Kidney glomerular epithelial cell (primary cell): ENCODE measurements around the gene DENND1A.

Source experiments
- DNase-seq: peaks from one replicate; lab custom pipeline; 2025; lab: John Stamatoyannopoulos, UW

The DENND1A gene

DNA sequence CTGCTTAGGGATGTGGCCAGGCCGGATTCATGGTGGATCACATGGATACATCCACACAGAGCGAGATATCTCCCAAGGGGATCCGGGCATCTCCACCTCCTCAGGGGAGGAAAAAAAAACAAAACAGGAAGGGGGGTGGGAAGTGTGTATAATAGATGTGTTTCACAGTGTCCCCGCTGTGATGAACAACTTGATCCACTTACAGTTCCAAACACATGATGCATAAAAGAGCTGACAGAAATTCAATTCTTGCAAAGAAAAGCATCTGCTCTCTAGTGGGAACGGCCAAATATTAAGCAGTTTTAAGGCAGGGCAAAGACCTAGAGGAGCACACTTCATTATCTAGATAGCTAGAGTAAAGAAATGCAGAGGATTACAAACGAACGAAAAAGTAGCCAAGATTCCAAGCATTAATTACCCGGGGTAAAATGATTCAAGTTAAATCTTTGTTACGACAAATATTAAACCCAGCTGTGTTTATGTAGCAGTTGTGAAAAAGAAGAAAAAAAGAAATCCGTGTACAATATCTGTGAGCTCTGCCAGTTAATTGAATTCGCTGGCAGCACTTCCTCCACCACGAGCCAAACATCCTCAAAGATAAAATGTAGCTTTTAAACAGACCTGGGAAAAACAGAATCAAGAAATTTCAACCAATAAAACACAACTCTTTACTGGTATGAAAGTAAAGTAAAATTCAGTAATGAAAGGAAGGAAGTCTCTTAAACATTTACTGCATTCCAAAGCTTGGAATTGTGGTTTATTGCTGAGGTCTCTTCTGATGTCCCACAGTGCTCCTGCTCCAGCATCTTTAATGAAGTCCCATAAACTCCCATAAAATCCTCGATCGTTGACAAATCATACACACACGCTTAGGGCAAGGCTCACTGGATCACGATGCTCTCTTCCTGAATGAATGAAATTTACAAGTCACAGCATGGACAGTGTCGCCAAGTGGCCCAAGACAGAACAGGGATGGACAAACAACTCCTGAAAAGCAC is 360.9 kb downstream of the DENND1A start:
- no peak for DNase-seq

DNA sequence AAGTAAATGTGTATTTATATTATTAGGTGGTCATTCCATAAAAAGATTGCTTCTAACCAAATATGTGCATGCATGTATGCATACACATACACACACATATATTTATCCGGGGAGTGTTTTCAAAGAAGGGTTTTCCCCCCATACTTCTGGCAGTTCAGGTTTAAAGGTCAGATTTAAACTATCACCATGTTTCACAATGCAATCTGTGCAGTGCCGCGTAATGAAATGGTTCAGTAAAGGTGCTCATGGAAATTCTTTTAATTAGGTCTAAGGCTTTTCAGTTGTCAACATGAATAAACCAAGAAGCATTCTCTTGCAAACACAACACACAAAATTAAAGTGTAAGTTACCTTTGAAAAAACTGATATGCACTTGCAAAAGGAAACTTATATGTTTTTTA is 362.9 kb downstream of the DENND1A start:
- DNase-seq, result no peak

DNA sequence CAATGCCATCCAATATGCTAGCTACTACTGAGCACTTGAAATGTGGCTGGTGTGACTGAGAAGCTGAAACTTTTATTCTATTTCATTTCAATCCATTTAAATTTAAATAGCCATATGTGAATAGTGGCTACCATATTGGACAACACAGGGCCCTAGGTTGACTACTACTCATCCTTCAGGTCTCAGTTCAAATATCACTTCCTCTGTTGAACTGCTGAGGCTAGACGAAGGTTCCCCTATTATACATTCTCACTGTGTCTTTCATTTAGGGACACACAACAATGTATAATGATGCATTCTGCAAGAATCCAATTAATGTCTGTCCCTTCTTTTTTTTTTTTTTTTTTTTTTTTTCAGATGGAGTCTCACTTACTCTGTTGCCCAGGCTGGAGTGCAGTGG is 365.3 kb downstream of the DENND1A start:
- DNase-seq, result no peak

DNA sequence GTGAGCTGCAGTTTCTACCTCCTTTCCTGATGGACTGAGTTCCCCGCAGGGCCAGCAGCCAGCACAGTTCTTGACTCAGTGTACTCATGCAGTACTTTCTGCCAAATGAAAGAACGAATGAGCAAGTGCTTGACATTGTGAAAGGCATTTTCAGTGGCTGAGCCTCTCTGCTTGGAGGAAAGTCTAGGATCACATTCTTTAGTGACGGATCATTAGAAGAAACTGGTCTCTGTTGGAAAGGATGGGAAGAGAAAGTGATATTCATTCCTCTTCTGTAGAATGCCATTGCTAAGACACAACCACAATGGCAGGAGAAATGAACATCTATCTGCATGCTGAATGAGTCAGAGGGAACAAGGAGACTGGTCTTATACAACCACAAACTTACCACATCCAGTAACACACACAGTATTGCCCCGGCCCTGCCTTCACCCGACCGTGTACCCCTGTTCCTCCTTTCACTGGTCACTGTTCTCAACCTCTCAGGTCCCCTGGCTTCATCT is 367.0 kb downstream of the DENND1A start:
- peak; percentile 66 for DNase-seq

DNA sequence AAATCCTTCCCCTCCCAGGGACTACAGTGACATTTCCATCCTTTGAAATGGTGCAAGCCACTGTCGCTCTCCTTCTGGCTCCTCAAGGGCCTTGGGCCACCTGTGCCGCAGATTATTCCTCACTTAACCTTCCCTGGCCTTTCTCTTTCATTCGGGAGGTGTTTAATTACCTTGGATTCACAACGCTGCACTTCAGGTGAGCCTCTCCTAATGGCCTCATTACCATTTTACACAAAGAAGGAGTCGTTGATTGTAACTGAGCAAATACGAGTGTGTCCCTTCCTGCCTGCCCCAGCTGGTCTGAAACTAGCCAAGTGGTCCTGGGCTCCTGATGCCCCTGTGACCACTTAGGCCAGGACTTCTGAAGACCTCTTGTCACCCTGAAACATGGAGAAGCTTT is 368.9 kb downstream of the DENND1A start:
- DNase-seq, result no peak

DNA sequence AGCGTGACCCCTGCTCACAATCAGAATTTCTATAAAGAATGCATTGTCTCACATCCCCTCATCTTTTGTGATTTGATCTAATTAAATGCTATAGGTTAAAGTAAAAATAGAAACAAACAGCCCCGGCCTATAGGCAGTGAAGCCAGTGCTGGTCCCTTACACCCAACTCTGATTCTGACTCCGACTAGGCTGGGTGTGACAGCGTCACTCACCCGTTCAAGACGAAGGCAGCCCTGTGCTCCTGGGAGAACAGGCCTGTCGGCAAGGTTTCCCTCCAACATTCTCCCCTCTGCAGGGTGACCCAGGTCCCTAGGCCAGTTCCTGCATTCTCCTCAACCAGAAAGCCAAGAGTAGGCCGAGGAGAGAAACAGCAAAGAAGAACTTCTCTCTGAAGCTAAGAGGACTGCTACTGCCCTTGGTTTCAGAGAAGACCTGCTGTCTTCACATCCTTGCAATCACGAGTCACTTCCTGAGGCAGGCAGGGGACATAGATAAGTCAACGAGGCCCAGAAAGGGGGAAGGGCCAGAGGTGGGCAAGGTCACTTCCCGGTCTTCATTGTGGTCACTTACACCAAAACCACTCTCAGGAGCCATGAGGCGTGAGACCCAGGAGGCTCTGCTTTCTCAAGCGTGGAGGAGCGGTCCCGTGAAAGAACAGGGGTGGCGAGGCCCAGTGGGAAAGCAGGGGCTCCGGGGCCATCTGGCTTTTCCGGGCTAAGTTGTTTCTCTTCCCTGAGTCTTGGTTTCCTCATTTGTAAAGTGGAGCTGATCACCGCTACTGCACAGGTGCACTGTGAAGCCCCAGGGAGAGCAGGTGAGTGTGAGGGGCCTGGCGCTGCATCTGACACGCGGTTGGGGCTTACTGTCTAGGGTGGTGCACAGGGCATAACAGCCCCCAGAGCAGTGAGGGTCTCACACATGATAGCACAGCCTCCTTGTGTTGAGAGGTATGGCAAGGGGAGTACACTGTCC is 373.2 kb downstream of the DENND1A start:
- DNase-seq, result no peak

DNA sequence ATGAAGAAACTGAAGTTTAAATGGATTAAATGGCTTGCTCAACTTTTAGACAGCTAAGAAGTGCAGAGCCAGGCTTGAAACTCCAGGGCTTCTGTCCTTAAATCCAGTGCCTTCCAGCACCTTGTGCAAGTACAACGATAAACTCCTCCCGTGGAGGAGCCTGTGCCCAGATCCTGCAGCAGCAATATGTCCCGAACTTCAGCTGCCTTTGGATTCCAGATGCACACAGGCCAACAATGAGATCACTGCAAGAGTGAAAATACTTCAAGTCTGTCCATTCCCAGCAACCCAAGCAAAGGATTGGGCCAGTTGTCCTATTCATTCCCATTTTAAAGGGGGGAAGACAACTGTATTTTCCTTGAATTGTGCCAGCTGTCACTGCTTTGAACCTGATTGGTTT is 374.3 kb downstream of the DENND1A start:
- DNase-seq, result no peak

DNA sequence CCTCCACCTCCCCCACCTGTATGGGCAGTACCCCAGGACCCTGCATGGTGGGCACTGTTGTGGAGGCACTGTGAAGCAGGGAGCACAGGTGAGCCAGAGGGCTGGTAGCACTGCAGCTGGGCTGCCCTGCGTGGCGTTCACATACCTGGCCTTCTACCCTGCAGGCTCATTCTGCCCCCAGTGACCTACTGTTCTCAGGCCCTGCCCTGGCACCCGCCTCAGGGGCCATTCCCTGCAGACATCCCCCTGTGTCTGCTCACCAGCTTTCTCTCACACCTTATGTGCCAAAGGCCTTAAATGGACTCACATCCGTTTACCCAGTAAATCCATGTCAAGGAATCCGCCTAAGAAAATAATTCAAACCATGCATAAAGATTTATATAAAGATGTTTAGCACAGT is 377.4 kb downstream of the DENND1A start:
- DNase-seq, result no peak

DNA sequence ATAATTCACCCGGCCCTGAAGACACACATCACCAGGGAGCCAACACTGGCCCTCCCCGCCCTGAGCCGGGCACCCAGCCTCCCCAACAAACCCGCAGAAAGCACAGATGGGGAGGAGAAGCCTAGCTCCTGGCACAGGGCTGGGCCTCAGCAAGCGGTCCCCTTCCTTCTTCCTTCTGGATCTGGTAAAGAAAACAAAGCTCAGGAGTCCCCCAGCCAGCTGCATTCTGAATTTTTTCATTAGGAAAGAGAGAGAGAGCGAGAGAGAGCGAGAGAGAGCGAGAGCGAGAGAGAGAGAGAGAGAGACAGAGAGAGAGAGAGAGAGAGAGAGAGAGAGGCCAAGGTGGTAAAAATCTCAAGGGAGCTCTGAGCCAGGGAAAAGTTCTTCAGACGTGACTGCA is 378.2 kb downstream of the DENND1A start:
- no peak for DNase-seq

DNA sequence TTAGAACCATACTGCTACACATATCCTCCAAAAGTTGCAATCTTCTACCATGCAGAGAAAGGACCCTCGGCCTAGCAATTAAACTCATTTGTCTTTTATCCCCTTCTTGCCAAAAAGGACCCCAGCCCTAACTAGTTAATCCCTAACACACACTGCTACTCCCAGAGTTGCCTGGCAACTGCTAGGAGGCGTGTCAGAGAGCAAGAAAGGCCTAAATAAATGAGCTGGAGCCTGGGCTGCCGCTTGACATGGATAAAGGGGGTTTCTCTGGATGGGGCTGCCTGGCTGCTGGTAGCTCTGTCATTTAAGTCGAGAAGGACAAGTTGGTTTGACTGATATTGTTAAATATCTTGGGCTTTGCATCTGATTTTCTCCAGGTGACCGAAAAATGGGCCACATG is 379.1 kb downstream of the DENND1A start:
- no peak for DNase-seq

DNA sequence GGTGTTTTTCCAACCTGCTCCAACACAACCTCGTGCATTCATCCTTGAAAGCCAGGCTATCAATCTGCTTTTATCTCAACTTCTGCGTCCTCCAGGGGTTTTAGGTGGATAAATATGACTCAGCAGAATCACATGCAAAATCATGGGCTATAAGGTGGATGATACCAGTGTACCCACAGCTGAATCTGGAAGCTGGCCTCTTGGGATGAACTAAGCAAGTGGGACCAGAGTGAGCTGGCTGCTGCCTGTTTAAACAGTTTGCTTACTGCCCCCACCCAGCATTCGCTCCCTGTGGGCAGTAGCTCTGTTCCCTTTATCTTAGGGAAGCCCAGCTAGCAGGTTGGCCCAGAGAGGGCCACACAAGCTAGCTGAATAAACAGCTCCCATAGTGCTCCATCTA is 379.9 kb downstream of the DENND1A start:
- DNase-seq, result no peak

DNA sequence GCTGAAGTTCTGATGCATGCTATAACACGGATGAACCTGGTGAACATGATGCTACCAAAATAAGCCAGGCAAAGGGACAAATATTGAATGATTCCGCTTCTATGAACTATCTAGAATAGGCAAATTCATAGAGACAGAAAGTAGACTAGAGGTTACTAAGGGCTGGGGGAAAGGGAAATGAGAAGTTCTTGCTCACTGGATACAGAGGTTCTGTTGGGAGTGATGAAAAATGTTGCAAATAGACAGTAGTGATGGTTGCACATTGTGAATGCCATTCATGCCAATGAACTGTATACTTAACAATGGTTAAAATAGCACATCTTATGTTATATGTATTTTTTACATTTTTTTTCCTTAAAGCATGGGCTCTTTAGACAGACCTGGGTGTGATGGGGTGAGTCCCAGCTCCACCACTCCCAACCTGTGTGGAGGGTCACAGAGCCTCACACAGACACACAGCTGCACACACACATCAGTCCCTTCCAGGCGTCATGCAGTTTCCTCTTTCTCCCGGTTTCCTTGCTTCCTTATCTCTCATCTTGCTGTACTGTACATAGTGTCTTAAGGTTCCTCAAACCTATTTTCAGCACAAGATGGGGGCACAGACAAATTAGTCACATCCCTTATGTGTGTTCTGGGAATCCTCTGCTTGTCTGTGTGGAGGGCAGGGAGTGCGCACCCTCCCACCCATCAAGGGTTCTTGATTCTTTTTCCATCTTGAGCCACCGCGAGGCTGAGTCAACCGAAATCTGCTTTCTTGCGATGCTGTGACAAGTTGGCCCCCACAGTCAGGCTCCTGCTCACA is 381.0 kb downstream of the DENND1A start:
- no peak for DNase-seq

DNA sequence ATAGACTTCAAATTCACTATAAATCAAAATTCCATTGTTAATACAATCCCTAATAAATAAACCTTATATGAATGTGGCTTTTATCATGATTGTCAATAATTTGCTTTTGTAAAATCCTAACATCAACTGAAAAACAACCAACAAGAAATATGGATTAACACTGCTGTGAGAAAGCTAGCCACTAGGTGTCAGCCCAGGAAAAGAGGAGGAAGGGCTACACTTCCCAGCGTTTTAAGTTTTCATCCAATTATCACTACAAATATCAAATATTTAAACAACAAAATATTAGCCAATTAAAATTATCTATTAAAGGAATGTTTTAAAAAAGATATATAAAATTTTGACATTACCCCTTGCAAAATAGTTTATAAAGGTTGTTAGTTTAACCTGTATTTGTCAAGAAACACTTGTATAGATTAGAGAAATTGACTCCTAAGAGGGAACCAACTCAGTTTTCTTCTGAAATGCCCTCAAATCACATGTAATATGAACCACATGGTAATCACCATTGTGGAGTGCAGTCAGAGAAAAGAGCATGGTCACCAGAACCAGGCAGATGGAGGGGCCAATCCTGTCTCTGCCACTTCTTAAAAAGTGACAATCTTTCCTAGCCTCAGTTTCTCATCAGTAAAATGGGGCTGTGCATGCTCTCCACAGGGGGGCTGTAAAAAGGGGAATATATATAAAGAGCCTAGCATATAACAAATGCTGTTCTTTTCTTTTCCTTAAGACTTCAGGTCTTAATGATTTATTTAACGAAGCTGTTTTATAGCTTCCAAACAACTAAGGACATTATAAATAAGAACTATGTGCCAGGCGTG is 385.7 kb downstream of the DENND1A start:
- no peak for DNase-seq

DNA sequence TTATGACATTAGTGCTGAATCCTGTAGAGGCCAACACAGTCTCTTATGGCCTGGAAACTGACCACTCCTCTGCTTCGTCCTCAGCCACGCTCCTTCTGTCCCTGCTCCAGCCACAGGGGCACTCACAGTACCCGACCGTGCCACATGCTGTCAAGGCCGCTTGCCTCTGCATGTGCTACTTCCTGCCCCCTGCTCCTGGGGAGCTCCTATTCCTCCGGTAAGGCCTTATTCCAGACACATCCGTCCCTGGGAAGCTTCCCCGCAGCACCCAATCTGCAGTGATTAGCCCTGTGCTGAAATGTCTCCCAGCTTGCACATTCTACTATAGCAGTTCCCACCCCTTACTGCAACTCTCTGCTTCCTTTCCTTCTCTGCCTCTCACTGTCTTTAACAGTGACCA is 386.4 kb downstream of the DENND1A start:
- no peak for DNase-seq

DNA sequence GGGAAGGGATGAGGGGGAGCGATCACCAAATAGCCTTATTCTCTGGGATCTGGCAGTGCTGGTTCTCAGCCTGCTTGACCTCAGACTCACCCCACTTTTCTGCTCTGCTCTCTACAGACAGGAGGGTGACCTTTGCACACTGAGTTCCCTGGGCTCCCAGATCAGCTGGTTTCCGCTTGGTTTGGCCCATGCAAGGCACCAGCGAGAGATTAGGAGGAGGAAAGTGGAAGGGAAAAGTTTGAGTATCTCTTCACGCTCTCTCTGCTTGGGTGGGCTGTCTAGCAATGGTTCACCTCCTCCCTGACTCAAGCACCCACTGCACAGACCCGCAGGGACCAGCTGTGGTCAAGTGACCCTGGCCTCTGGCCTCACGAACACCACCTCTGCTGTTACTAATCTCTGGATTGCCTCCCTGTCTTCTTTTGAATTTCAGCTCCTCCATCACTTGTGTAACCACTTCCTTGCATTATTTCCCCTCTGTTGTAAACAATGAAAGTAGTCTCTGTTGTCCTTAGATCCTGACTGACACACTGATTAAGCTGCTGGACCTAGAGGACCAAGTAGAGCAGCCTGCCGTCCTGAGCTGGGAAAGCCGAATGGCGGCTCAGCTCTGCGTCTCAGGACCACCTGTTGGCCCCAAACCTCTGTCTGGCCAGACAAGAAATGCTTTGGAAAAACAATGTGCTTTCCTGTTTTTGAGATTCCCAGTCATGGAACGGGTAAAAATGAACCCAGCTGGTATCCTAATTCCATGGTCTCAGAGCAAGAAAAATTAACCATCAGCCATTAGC is 387.3 kb downstream of the DENND1A start:
- DNase-seq, result no peak

DNA sequence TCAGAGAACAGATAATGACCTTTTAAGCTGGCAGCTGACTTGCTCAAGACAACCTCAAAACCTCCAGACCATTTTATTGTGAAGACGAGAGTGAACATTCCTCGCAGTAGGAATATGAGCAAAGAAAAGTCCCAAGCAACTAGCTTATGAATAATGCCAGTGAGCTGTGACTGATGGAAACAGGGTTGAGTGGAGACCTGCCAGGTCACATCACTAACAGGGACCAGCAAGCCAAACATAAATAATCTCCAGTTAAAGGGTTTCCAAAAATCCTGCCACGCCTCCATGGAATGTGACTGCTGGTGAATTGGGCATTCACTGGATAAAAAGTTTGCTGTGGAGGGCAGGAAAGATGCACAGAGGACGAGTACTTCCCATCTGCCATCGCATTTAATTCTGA is 388.5 kb downstream of the DENND1A start:
- DNase-seq, result peak; percentile 20

DNA sequence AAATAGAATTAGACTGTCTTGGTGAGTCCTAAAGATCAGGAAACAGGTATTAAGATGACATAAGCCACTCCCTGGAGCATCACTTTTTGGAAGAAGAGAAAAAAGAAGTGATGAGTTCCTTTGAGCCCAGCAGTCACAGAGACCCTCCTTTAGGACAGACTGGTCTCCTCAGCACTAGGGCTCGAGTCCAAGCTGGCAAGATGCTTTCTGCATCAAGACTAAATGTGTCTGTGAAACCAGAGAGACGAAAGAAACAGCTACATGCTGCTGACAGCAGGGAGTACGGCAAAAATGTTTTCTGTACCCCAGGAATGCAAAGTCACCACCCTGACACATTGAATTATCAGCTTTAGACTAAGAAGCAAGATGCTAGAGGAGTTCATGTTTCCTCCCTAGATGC is 389.5 kb downstream of the DENND1A start:
- no peak for DNase-seq

DNA sequence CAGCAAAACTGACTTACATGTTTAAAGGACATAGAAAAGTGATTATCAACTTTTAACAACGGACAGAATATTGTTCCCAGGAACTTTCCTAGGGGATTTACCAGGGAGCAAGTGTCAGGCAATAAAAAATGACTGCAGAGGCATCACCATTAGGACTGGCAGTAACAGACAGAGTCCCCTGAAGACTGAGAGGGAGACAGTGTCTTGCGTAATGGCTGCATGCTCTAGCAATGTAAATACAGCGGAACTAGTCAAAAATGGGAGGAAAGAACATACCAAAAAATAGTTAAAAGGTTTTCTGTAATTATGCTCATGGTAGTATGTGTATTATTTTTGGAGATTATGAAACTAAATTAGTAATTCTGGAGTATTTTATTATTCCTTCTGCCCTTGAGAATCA is 392.1 kb downstream of the DENND1A start:
- DNase-seq, result no peak

DNA sequence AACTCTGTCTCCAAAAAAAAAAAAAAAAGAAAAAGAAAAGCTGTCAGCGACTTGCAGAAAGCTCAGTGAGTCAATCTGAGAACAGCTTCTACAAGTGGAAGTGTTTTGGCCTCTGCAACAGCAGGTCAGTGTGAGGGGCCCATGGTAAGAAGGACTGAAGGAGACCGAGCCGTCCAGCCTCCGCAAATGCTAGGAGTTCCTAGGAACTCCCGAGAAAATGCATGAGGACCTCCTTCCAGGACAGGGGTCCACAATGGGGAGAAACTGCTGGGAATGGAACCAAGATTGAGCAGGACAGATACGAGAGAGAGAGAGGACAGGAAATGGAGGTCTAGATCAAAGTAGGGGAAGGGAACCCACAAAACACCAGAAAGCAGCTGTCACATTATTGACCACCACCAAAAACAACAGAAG is 393.5 kb downstream of the DENND1A start:
- DNase-seq, result no peak

DNA sequence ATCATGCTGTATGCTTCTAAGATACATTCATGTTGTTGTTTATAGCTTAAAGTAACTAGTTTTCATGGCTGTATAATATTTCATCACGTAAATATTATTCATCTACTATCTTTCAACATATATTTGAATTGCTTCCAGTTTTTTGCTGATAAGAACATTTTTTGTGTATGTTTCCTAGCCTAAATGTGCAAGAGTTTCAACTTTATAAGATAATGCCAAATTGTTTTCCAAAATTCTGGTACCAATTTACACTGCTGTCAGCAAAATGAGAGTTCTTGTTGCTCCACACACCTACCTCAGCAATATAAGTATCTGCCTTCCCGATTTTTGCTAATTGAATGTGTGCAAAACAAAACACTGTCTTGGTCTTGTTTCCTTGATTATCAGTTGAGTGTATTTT is 395.6 kb downstream of the DENND1A start:
- DNase-seq, result no peak
